Measurements from ENCODE around the gene NRG3.

DNA sequence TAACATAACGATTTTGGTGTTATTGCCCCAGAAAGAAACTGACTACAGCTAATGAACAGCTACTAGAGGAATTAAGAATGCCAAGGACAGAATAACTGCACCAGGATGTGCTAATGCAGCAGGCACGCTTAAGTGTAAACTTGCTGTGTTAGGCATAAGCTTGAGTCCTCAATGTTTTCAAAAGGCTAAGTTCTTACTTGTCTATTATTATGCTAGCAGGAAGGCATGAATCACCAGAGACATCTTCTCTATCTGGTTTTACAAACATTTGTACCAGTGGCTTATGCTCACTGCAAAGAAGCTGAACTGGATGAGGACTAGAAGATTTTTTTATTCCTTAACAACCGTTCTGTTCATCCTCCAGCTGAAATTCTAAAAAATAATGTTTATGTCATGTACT lies 1035.3 kb downstream of the NRG3 start:
- TF ChIP-seq, protein P1, sequence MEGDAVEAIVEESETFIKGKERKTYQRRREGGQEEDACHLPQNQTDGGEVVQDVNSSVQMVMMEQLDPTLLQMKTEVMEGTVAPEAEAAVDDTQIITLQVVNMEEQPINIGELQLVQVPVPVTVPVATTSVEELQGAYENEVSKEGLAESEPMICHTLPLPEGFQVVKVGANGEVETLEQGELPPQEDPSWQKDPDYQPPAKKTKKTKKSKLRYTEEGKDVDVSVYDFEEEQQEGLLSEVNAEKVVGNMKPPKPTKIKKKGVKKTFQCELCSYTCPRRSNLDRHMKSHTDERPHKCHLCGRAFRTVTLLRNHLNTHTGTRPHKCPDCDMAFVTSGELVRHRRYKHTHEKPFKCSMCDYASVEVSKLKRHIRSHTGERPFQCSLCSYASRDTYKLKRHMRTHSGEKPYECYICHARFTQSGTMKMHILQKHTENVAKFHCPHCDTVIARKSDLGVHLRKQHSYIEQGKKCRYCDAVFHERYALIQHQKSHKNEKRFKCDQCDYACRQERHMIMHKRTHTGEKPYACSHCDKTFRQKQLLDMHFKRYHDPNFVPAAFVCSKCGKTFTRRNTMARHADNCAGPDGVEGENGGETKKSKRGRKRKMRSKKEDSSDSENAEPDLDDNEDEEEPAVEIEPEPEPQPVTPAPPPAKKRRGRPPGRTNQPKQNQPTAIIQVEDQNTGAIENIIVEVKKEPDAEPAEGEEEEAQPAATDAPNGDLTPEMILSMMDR (IDR thresholded peaks at IDR 0.05), result no peak
- no peak for TF ChIP-seq POLR2A (IDR thresholded peaks at IDR 0.05)

All from testis (tissue), 2 donors.